Mammary epithelial cell (primary cell): ENCODE results near the gene RBPJ.

Experiments
- CTCF ChIP-seq, 2 donors: IDR thresholded peaks in 1 of 2; conservative IDR thresholded peaks in 1 of 2; 2 replicates each; pipeline ENCODE4 v1.5.1; 2011 to 2012; ENCODE audit warnings: inconsistent platforms in 2 of 2, low read length in 2 of 2, mild to moderate bottlenecking in 2 of 2, control low read depth in 1 of 2, low read depth in 1 of 2; ENCODE audit not compliant: insufficient read depth in 1 of 2; ENCODE audit errors: extremely low read depth in 1 of 2
- EZH2 ChIP-seq: IDR thresholded peaks from 2 replicates; pipeline ENCODE4 v1.6.1; 2012; ENCODE audit warnings: low read length, inconsistent platforms, borderline replicate concordance

GRCh38 chr4:26402458-26402857 is 81.6 kb downstream of the RBPJ start:
- TF ChIP-seq CTCF (conservative IDR thresholded peaks at IDR 0.05 in 1 of 2, IDR thresholded peaks at IDR 0.05 in 1 of 2; ENCODE audit: extremely low read depth in 1 of 2, insufficient read depth in 1 of 2, low read depth in 1 of 2, low read length in 2 of 2) = no peak
- no peak for TF ChIP-seq EZH2
